A549 treated with Hydrocortisone at 1 μM for 4 hours (cell line): Measurements from ENCODE around the gene MAPK11. TPM values are rescaled to one million over a fixed set of nuclear protein-coding genes. Genes with fewer than 3 reads are reported as not detected.

Experiments used
- total RNA-seq: library from RNA; stranded (reverse); fragments of 200-300 nt; extraction: Qiagen RNA extraction; gene quantifications from 5 replicates; pipeline ENCODE4 v1.2.3, GENCODE V29; 2022

Gene MAPK11
- total RNA-seq = 5.9 to 7.3 TPM (median 6.9 TPM) in 5 replicates

GRCh38 chr22:50269970-50270665 lies at the start of gene MAPK11:
Gene MAPK11, minus strand, starts transcription at chr22:50270380. Its CDS starts 88 bp downstream, at chr22:50270292.

GRCh38 chr22:50306753-50307749 lies 36.9 kb upstream of the MAPK11 start, which contains the start of gene PLXNB2:
Gene PLXNB2, minus strand, starts transcription at chr22:50307646. Its CDS starts 17,062 bp downstream, at chr22:50290584.

GRCh38 chr22:50261615-50262459 lies 8.3 kb downstream of the MAPK11 start, which contains the start of gene MAPK12:
Gene MAPK12, minus strand, starts transcription at chr22:50261683. Its CDS starts 174 bp downstream, at chr22:50261509.

GRCh38 chr22:50250555-50251476 lies 19.4 kb downstream of the MAPK11 start, which contains the start of gene HDAC10:
Gene HDAC10, minus strand, starts transcription at chr22:50251265. Its CDS starts 233 bp downstream, at chr22:50251032.

GRCh38 chr22:50244420-50245213 lies 25.6 kb downstream of the MAPK11 start, which contains the start of gene TUBGCP6:
Gene TUBGCP6, minus strand, starts transcription at chr22:50245023. Its CDS starts 564 bp downstream, at chr22:50244459.

Other genes starting within 250 kb of the MAPK11 start
- not detected in 5 replicates for gene TTLL8, start 212.1 kb downstream of the MAPK11 start, total RNA-seq
- 0.02 TPM in 1 of 5 replicates, not detected in the others for gene MLC1, start 185.0 kb downstream of the MAPK11 start, total RNA-seq
- gene MOV10L1, start 180.4 kb downstream of the MAPK11 start, total RNA-seq = 0.03 TPM in 1 of 5 replicates, not detected in the others
- gene PANX2, start 99.6 kb downstream of the MAPK11 start, total RNA-seq = 5.0 to 5.8 TPM (median 5.5 TPM) in 5 replicates
- gene TRABD, start 84.5 kb downstream of the MAPK11 start, total RNA-seq = 24.5 to 36.3 TPM (median 35.2 TPM) in 5 replicates
- gene SELENOO, start 69.4 kb downstream of the MAPK11 start, total RNA-seq = 16.1 to 20.4 TPM (median 19.0 TPM) in 5 replicates
- 8.3 to 10.8 TPM (median 9.3 TPM) in 5 replicates for gene TUBGCP6, start 25.4 kb downstream of the MAPK11 start, total RNA-seq
- gene HDAC10, start 19.1 kb downstream of the MAPK11 start, total RNA-seq = 8.5 to 11.5 TPM (median 11.1 TPM) in 5 replicates
- gene MAPK12, start 8.7 kb downstream of the MAPK11 start, total RNA-seq = 21.1 to 25.9 TPM (median 24.1 TPM) in 5 replicates
- 101 to 122 TPM (median 108 TPM) in 5 replicates for gene PLXNB2, start 37.3 kb upstream of the MAPK11 start, total RNA-seq
- gene DENND6B, start 56.6 kb upstream of the MAPK11 start, total RNA-seq = 2.0 to 3.7 TPM (median 2.8 TPM) in 5 replicates
- 9.1 to 13.3 TPM (median 12.5 TPM) in 5 replicates for gene PPP6R2, start 72.9 kb upstream of the MAPK11 start, total RNA-seq
- 20.3 to 24.9 TPM (median 22.4 TPM) in 5 replicates for gene SBF1, start 204.7 kb upstream of the MAPK11 start, total RNA-seq
- 0.44 to 0.91 TPM (median 0.63 TPM) in 5 replicates for gene ADM2, start 211.2 kb upstream of the MAPK11 start, total RNA-seq
- gene MIOX, start 216.5 kb upstream of the MAPK11 start, total RNA-seq = not detected in 5 replicates
- 35.7 to 48.9 TPM (median 47.1 TPM) in 5 replicates for gene LMF2, start 237.3 kb upstream of the MAPK11 start, total RNA-seq
- gene NCAPH2, start 237.8 kb upstream of the MAPK11 start, total RNA-seq = 34.9 to 42.3 TPM (median 38.0 TPM) in 5 replicates